GM21786 (cell line): ENCODE data around the gene TCHHL1.

Experiments
- ATAC-seq: cut with Tn5 transposase; IDR thresholded peaks from one replicate; pipeline ENCODE4 v1.9.1; 2021; ENCODE audit not compliant: unreplicated experiment

TCHHL1 gene

DNA sequence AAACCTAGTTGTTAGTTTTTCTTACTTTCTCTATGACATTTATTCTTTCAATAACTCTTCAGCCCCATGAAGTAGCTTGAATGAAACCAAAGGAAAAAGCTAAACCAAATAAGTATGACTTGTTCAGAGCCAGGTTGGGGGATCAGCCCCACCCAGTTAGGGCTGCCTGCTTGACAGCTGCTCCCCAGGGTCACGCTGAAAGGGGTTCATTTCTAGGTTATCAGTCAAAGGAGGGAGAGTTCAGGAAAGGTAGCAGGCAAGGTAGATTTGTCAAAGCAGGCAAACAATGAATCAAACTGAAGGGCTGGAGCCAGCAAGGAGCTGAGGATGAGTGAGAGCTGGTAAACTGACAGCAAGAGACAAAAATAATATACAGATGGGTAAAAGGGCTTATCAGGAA is 49.0 kb downstream of the TCHHL1 start:
- ATAC-seq = no peak

DNA sequence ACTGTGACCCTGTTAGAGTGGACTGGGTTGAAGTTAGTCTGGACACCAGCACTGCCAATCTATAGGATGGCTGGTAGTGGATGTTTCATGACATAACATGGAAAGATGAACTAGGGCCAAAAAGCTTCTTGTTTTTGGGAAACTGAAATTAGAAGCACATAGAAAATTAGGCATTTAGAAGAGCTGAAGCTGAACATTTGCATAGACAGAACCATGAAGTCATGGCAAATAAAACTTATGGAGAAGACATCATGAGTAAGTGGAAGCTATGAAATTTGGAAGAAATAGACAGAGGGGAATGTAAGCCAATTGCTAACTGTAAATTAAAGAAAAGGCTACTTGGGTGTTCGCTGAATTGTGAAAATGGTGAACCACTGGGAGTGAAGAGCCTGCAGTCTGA is 49.4 kb downstream of the TCHHL1 start:
- no peak for ATAC-seq

DNA sequence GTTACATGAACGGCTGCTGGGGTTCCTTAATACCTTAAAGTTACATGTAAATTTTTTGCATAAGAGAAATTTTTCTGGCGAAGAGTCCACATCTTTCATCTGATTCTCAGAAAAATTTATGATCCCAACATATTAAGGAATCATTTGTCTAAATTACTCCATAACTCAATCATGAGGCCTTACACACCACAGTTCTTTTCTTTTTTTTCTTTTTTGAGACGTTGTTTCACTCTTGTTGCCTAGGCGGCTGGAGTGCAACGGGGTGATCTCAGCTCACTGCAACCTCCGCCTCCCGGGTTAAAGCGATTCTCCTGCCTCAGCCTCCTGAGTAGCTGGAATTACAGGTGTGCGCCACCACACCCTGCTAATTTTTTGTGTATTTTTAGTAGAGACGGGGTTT is 50.0 kb downstream of the TCHHL1 start:
- ATAC-seq = no peak

- peak; percentile 47 for ATAC-seq
These were observed 52.3 kb downstream of the TCHHL1 start, which contains the start of gene S100A11 for GRCh38 chr1:152036267-152037216. TSS of gene S100A11 (minus strand) at chr1:152037004. CDS start at chr1:152036915, 89 bp downstream.

GRCh38 chr1:152035539-152036266 is 53.2 kb downstream of the TCHHL1 start:
- ATAC-seq = no peak

GRCh38 chr1:152034654-152035538 is 54.0 kb downstream of the TCHHL1 start:
- ATAC-seq = peak; percentile 52

GRCh38 chr1:152034324-152034653 is 54.6 kb downstream of the TCHHL1 start:
- peak; percentile 11 for ATAC-seq
